OCI-LY7 (cell line): ENCODE measurements around the gene EXOC3L2. TPM values are rescaled to one million over a fixed set of nuclear protein-coding genes. Genes with fewer than 3 reads are reported as not detected.

Experiments
- BruUV-seq: library from RNA; stranded (reverse); fragments of 400-500 nt; replicated peaks from 2 replicates; lab custom pipeline; 2021; lab: Mats Ljungman, UMichigan
- CTCF ChIA-PET: fragments of 300-600 bp; sonication (Branson Sonifier 250); formaldehyde crosslinking; loops from one replicate; lab custom pipeline; 2022; ENCODE audit warnings: antibody characterized with exemption; ENCODE audit not compliant: unreplicated experiment; lab: Charles Lee
- POLR2A ChIA-PET: fragments of 300-600 bp; sonication (Branson Sonifier 250); formaldehyde crosslinking; loops from one replicate; lab custom pipeline; 2022; ENCODE audit warnings: antibody characterized with exemption; lab: Charles Lee
- DNase-seq: peaks from one replicate; pipeline ENCODE4 v3.0.0-alpha.2; 2015; ENCODE audit warnings: low spot score
- H2AFZ ChIP-seq: fragments of 200-600 bp; sonication (generic), shearing (Covaris generic); 2 replicates; pipeline ENCODE4 v1.6.1; 2014; ENCODE audit warnings: mild to moderate bottlenecking, antibody characterized with exemption, low read length, moderate library complexity
- H3K27ac ChIP-seq: fragments of 200-600 bp; sonication (generic); 2 replicates; pipeline ENCODE4 v1.5.1; 2014; ENCODE audit warnings: mixed run types, low read depth, mild to moderate bottlenecking, moderate library complexity, low read length, inconsistent platforms; ENCODE audit not compliant: poor library complexity, severe bottlenecking
- H3K36me3 ChIP-seq: fragments of 200-600 bp; sonication (generic); 2 replicates; pipeline ENCODE4 v1.6.1; 2014; ENCODE audit warnings: mild to moderate bottlenecking, antibody characterized with exemption, low read length, moderate library complexity, mixed read lengths; ENCODE audit not compliant: insufficient read depth
- H3K4me1 ChIP-seq: fragments of 200-600 bp; sonication (generic); 2 replicates; pipeline ENCODE4 v1.5.1; 2014; ENCODE audit warnings: mild to moderate bottlenecking, low read length; ENCODE audit not compliant: insufficient read depth, poor library complexity, severe bottlenecking
- H3K4me2 ChIP-seq: fragments of 200-600 bp; sonication (generic); 2 replicates; pipeline ENCODE4 v1.6.1; 2014; ENCODE audit warnings: mild to moderate bottlenecking, low read length
- H3K4me3 ChIP-seq: fragments of 200-600 bp; sonication (generic); 2 replicates; pipeline ENCODE4 v1.5.1; 2014; ENCODE audit warnings: mild to moderate bottlenecking, low read depth, low read length; ENCODE audit not compliant: poor library complexity, severe bottlenecking
- H3K79me2 ChIP-seq: fragments of 200-600 bp; sonication (generic); 2 replicates; pipeline ENCODE4 v1.6.1; 2016; ENCODE audit warnings: low read depth, mild to moderate bottlenecking, low read length, moderate library complexity, mixed read lengths; ENCODE audit not compliant: insufficient read depth
- H3K9me2 ChIP-seq: fragments of 200-600 bp; sonication (generic); 2 replicates; pipeline ENCODE4 v1.6.1; 2016; ENCODE audit warnings: mild to moderate bottlenecking, low read length, mixed read lengths; ENCODE audit not compliant: insufficient read depth
- H3K9me3 ChIP-seq: fragments of 200-600 bp; sonication (generic); 2 replicates; pipeline ENCODE4 v1.6.1; 2014; ENCODE audit warnings: mild to moderate bottlenecking, mixed run types, low read length, mixed read lengths
- H4K20me1 ChIP-seq: fragments of 200-600 bp; sonication (generic); 2 replicates; pipeline ENCODE4 v1.6.1; 2014; ENCODE audit warnings: mild to moderate bottlenecking, antibody characterized with exemption, low read length, moderate library complexity, mixed read lengths; ENCODE audit not compliant: insufficient read depth
- EZH2phosphoT487 ChIP-seq: fragments of 200-600 bp; sonication (generic); IDR thresholded peaks from 2 replicates; pipeline ENCODE4 v1.6.1; 2018; ENCODE audit warnings: low read depth, borderline replicate concordance, mild to moderate bottlenecking, mixed run types, antibody characterized with exemption, low read length, moderate library complexity, mixed read lengths
- intact Hi-C: fragments of 100-400 bp; cut with micrococcal nuclease; formaldehyde crosslinking; loops from one replicate; pipeline ENCODE4 v1.10.0; 2022; ENCODE audit not compliant: unreplicated experiment
- total RNA-seq, 2 experiments: library from RNA; depleted of rRNA in 1 of 2; stranded (reverse); fragments of >200 nt in 1 of 2; shearing (Covaris generic) in 1 of 2; gene quantifications; 2 replicates each; pipeline ENCODE4 v1.2.3, GENCODE V29; 2014 to 2022
- TF ChIP-seq, protein P1 (sequence below): fragments of 200-600 bp; sonication (generic); conservative IDR thresholded peaks from 2 replicates; pipeline ENCODE4 v1.5.1; 2014; ENCODE audit warnings: mild to moderate bottlenecking, antibody characterized with exemption, low read length, moderate library complexity, mixed read lengths

The EXOC3L2 gene
- total RNA-seq, 2 experiments from 2014 or later = not detected

DNA sequence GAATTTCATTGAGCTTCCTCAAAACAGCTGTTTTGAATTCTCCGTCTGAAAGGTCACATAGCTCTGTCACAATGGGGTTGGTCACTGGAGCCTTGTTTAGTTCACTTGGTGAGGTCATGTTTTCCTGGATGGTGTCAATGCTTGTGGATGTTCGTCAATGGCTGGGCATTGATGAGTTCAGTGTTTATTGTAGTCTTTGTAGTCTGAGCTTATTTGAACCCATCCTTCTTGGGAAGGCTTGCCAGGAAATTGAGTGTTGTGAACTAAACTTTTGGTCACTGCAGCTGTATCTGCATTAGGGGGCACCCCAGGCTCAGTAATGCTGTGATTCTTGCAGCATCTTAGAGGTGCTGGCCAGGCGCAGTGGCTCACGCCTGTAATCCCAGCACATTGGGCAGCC, 44.6 kb downstream of the EXOC3L2 start:
- Histone ChIP-seq H2AFZ (no peak overlapping the region), H3K4me3 (no peak overlapping the region), H3K27ac (no peak overlapping the region), H3K9me3 (no peaks in the 10 kb centered on the region), H3K4me1 (no peaks in the 10 kb centered on the region), H3K36me3 (no peaks in the 10 kb centered on the region), H3K79me2 (no peaks in the 10 kb centered on the region), H3K4me2 (no peak overlapping the region), H4K20me1 (no peaks in the 10 kb centered on the region), H3K9me2 (no peaks in the 10 kb centered on the region)
- ChIA-PET POLR2A (interaction anchor here (0.6 to 1.1 kb wide), 2 partner anchors 138 to 159 kb away, joined by 3 to 4 read pairs; no protein-coding TSS in a partner anchor), CTCF (no interaction called here)
- DNase-seq = no peak
- TF ChIP-seq EZH2phosphoT487 = no peak
- TF ChIP-seq, protein P1, sequence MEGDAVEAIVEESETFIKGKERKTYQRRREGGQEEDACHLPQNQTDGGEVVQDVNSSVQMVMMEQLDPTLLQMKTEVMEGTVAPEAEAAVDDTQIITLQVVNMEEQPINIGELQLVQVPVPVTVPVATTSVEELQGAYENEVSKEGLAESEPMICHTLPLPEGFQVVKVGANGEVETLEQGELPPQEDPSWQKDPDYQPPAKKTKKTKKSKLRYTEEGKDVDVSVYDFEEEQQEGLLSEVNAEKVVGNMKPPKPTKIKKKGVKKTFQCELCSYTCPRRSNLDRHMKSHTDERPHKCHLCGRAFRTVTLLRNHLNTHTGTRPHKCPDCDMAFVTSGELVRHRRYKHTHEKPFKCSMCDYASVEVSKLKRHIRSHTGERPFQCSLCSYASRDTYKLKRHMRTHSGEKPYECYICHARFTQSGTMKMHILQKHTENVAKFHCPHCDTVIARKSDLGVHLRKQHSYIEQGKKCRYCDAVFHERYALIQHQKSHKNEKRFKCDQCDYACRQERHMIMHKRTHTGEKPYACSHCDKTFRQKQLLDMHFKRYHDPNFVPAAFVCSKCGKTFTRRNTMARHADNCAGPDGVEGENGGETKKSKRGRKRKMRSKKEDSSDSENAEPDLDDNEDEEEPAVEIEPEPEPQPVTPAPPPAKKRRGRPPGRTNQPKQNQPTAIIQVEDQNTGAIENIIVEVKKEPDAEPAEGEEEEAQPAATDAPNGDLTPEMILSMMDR = peak; percentile 28; the same call in 1 of the 2 replicates
- intact Hi-C loops = no loop called here
- BruUV-seq = no TSS peak

DNA sequence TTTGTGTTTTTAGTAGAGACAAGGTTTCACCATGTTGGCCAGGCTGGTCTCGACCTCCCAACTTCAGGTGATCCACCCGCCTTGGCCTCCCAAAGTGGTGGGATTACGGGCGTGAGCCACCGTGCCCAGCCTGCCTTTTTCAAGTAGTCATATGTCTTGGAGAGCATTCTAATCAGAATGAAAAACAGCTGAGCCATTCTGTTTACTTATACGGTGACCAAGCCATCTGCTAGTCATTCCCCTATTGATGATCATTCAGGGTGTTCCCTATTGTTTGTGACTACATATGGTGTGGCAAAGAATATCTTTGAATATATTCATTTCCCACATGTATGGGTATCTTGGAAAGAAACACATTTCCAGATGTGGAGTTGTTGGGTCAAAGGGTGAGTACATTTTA, 49.4 kb downstream of the EXOC3L2 start:
- Histone ChIP-seq H2AFZ (no peak overlapping the region), H3K4me3 (no peak overlapping the region), H3K36me3 (no peaks in the 10 kb centered on the region), H3K4me2 (no peak overlapping the region), H3K9me2 (no peaks in the 10 kb centered on the region), H4K20me1 (no peaks in the 10 kb centered on the region), H3K9me3 (no peaks in the 10 kb centered on the region), H3K4me1 (no peaks in the 10 kb centered on the region), H3K79me2 (no peaks in the 10 kb centered on the region), H3K27ac (no peak overlapping the region)
- POLR2A ChIA-PET = no interaction called here
- TF ChIP-seq EZH2phosphoT487 = no peak
- TF ChIP-seq, protein P1 = no peak
- intact Hi-C loops = no loop called here
- DNase-seq = no peak
- no TSS peak for BruUV-seq
- CTCF ChIA-PET = no interaction called here

DNA sequence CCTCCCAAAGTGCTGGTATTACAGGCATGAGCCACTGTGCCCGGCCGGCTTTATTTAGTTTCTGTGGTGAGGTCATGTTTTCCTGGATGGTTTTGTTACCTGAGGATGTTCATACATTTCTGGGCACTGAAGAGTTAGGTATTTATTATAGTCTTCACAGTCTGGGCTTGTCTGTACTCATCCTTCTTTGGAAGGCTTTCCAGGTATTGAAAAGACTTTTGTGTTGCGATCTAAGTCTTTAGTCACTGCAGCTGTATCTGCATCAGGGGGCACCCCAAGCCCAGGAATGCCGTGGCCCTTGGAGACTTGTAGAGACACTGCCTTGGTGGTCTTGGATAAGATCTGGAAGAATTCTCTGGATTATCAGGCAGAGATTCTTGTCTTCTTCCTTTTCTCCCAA, 53.8 kb downstream of the EXOC3L2 start:
- no peaks in the 10 kb centered on the region for H4K20me1 ChIP-seq

More for the DNA sequence above, 53.8 kb downstream of the EXOC3L2 start:
- Histone ChIP-seq H3K36me3 (no peaks in the 10 kb centered on the region), H2AFZ (no peak overlapping the region), H3K4me1 (peaks cover 8% of the 10 kb centered on the region), H3K4me3 (no peak overlapping the region), H3K9me2 (no peaks in the 10 kb centered on the region), H3K9me3 (no peaks in the 10 kb centered on the region), H3K27ac (no peak overlapping the region), H3K4me2 (no peak overlapping the region), H3K79me2 (no peaks in the 10 kb centered on the region)
- TF ChIP-seq, protein P1 = no peak
- no peak for TF ChIP-seq EZH2phosphoT487
- BruUV-seq = no TSS peak
- CTCF ChIA-PET = no interaction called here
- POLR2A ChIA-PET = no interaction called here
- intact Hi-C loops = no loop called here
- no peak for DNase-seq
